MV-4-11 (cell line): Measurements from ENCODE around the gene ENTPD1.
"Not testable (repeated sequence)": the region's sequence is repeated elsewhere in the genome, so short reads cannot be mapped to it uniquely, and the experiment has no call there.

Source experiments
- DNase-seq: peaks from one replicate; lab custom pipeline; 2025; lab: John Stamatoyannopoulos, UW

ENTPD1 gene

GRCh38 chr10:95756041-95756761, at the start of gene ENTPD1:
Gene ENTPD1, plus strand, starts transcription at chr10:95756163. Its CDS starts 77 bp downstream, at chr10:95756240.
- DNase-seq = peak; percentile 66

- no peak for DNase-seq
These were observed 49.4 kb upstream of the ENTPD1 start for GRCh38 chr10:95706573-95706972.

GRCh38 chr10:95706990-95707389, 49.0 kb upstream of the ENTPD1 start:
- no peak for DNase-seq

DNA sequence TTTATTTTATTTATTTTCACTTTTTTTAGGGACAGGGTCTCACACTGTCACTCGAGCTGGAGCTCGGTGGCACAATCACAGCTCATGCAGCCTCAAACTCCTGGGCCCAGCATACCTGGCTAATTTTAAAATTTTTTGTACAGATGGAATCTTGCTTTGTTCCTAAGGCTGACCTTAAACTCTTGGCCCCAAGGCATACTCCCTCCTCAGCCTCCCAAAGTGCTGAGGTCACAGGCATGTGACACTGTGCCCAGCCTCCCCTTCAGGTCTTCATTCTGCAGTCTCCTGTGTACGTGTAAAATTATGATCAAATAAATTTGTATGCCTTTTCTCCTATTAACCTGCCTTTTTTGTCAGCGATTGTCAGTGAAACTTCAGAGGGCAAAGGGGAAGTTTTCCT, 44.5 kb upstream of the ENTPD1 start:
- DNase-seq = no peak

DNA sequence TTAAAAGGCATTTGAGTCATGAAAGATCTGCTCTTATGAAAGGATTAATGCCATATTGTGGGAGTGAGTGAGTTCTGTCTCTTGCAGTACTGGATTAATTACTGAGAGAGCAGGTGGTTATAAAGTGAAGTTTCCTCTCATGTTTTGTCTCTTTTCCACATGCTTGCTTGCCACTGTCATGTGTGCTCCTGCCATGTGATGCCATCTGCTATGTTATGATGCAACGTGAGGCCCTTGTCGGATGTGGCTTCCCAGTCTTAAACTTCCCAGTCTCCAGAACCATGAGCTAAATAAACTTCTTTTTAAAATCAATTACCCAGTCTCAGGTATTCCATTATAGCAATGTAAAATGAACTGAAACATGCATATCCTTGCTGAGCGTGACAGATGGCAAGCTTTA, 39.5 kb upstream of the ENTPD1 start:
- peak; percentile 4 for DNase-seq

DNA sequence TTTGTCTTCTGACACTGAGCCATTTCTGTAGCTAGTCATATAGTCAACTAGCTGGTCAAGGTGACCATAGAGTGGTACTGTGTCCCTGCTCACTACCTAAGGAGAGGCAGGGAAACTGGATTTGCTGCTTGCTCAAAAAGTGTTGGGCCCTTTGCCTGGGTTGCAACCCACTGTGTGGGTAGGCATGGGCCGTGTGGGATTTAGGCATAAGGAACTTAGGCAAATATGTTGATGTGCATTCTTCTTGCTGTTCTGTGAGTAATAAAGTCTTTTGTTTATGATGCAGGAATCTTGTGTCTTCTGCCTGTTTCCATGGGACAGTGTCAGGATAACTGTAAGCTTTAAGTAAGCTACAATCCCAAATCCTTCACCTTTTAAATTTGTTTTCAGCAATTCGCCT, 39.1 kb upstream of the ENTPD1 start:
- DNase-seq = no peak

- not testable (repeated sequence) for DNase-seq
These were observed 35.2 kb upstream of the ENTPD1 start for GRCh38 chr10:95720745-95721144.

DNA sequence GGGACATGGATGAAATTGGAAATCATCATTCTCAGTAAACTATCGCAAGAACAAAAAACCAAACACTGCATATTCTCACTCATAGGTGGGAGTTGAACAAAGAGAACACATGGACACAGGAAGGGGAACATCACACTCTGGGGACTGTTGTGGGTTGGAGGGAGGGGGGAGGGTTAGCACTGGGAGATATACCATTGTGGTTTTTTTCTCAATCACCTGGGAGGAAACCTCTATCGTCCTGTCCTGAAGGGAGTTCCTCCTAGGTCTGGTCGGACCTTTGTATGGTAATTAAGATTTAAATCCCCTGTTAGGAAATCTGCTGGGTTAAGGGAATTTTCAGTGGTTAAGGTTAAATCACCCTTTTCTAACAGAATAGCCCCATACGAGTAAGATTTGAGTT, 33.5 kb upstream of the ENTPD1 start:
- DNase-seq = not testable (repeated sequence)

- peak; percentile 40 for DNase-seq
These were observed 27.4 kb upstream of the ENTPD1 start for GRCh38 chr10:95728526-95728925.

DNA sequence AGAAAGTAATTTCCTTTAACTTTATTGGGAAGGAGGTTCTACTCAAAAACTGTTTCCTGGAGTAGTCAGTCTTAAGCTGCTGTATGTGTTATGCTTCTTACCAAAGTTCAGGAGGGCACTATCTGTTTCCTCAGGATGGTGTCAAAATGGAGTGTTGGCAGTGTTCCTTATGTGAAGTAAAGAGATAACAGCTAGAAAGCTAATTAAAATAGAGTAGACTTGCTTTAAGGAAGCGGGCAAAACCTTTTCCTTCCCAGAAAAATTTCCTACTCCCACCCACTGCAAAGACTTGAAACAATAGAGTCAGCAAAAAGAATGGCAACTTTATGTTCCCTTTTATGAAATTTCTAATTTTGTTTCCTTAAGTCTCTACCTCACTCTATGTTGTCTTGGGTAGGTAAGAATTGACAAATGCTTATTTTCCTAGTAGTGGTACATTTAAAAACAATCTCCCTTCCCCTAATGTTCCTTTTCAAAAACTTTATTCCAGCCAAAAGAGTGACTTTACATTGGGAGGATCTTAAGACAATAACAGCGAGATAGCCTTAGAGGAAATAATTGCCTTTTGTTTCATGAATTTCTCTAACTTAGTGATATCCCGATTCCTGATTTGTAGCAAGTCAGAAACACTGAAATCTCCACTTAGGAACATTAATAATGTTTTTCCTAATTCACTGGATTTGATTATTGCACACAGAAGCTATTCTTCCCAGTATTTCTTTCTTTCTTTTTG, 26.5 kb upstream of the ENTPD1 start:
- no peak for DNase-seq

DNA sequence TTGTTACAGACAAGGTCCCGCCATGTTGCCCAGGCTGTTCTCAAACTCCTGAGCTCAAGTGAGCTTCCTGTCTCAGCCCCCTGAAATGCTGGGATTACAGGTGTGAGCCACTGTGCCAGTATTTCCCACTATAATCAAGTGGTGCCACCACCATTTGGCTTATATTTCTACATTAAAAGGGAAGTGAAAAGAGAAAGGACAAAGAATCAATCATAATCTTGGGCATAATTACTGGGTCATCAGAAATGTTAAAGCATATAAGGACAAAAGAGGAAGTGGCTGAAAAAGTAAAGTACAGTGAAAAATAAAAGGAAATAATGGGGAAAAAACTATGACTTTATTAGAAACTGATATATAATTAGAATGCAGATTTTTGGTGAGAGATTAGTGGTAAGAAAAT, 25.7 kb upstream of the ENTPD1 start:
- peak; percentile 57 for DNase-seq

- DNase-seq = not testable (repeated sequence)
These were observed 23.1 kb upstream of the ENTPD1 start for GRCh38 chr10:95732907-95733306.

DNA sequence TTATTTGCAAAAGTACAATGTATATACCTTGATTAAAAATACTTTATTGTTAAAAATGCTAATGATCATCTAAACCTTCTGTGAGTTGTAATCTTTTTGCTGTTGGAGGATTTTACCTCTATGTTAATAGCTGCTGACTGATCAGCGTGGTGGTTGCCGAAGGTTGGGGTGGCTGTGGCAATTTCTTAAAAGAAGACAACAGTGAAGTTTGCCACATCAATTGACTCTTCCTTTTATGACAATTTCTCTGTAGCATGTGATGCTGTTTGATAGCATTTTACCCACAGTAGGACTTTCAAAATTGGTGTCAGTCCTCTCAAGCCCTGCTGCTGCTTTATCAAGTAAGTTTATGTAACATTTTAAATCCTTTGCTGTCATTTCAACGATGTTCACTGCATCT, 16.9 kb upstream of the ENTPD1 start:
- no peak for DNase-seq

- peak; percentile 30 for DNase-seq
These were observed 14.0 kb upstream of the ENTPD1 start for GRCh38 chr10:95741807-95742467.

DNA sequence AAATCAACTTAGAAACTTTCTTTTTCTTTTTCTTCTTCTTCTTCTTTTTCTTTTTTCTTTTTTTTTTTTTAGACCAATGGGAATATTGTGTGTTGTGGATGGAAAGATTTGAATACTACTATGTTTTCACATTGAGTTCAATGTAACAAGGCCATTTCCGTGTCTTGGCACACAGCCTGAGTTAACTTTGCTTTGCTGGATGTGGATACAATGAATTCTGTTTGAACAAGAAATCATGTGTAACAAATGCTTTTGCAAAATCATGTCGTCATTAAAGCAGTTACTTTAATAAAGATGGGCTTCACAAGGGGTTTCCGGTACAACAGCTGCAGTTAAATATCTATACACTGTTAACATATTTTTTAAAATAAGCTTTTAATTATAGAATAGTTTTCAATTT, 13.5 kb upstream of the ENTPD1 start:
- no peak for DNase-seq

- DNase-seq = no peak
These were observed 12.9 kb upstream of the ENTPD1 start for GRCh38 chr10:95742962-95743535.

GRCh38 chr10:95745501-95745900, 10.5 kb upstream of the ENTPD1 start:
- no peak for DNase-seq

DNA sequence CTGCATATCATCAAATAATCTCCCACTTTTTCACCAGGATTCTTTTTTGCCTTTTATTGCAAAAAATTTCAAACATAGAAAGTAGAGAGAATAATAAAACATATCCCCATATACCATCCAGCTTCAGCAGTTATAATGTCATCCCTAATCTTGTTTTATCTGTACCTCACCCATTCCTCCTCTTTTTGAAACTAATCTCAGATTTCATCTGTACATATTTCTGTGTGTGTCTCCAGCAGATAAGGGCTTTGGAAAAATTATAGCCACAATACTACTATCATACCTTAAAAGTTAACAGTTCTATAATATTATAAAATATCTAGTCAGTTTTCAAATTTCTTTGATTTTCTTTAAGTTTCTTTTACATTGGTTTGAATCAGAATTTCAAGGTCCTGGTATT, 7.6 kb upstream of the ENTPD1 start:
- DNase-seq = no peak

DNA sequence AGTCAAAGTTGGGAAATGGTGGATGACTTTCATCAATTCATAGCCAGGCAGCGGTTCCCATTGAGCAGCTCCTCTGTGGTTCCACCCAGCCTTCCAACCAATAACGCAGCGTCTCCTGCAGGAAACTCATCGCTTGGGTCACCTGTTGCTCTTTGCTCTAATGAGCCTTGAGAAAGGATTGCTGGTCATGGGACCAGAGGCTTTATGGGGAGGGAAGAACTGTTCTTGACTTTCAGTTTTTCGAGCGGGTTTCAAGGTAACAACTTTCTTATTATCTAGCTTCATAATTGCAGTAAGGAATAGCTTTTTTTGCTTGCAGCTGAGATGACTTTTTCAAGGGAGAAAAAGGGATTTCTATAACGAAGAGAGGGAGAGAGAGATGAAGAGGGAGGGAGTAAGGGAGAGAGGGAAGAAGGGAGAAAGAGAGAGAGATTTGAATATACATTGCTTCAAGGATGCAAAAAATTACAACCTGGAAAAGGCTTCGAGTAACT, 405 bp upstream of the ENTPD1 start:
- DNase-seq = peak; percentile 4

DNA sequence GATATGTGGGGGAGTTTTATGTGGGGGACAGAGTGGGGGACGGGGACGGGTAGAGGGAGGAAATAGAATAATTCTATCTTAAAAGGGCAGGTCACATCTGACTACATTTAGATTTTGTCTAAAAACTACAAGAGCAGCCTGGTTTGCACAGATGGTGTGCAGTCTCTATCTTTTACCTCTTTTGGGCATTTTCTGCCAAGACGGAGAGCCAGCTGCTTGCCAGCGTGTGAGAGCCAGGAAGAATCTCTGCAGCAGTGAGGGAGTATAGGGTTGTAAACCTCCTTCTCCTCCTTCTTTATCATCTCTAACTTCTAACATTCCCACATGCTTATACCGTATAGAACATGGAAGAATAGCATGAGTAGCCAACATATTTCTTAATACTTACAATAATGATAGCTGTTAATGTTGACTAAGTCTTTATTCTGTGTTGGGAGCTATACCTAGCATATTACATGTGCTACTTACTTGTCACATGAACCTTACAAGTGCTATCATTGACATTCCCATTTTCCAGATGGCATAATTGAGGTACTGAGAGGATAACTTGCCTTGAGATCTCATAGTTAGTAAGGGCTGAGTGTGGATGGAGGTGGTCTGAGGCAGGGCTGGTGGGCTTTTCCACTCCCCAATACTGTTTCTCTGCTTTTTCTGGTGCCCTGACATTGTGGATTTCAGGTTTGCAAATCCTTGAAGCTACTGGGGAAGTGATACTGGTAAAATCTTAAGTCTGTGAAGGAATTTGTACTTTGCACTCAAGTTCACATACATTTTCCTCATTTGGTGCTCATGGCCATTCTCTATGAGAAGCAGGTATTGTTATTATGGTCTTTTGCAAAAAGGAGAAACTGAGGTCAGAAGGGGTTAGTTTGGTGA, 1.1 kb downstream of the ENTPD1 start:
- DNase-seq = peak; percentile 58

- peak; percentile 29 for DNase-seq
These were observed 2.5 kb downstream of the ENTPD1 start for GRCh38 chr10:95758351-95759025.
